GM19099 (cell line): ENCODE results near the gene UNC13B.

ENCODE experiments used
- POLR2A ChIP-seq: IDR thresholded peaks from 3 replicates; pipeline ENCODE4 v1.6.1; 2011; ENCODE audit warnings: low read depth; ENCODE audit not compliant: insufficient read length; ENCODE audit errors: extremely low read depth

The UNC13B gene

GRCh38 chr9:35333551-35333950 lies 171.7 kb downstream of the UNC13B start:
- TF ChIP-seq POLR2A = no peak

GRCh38 chr9:35335164-35335563 lies 173.4 kb downstream of the UNC13B start:
- no peak for TF ChIP-seq POLR2A

- no peak for TF ChIP-seq POLR2A
Measured at GRCh38 chr9:35338086-35338485, 176.3 kb downstream of the UNC13B start.

GRCh38 chr9:35338561-35339274 lies 176.9 kb downstream of the UNC13B start:
- no peak for TF ChIP-seq POLR2A

- no peak for TF ChIP-seq POLR2A
Measured at GRCh38 chr9:35340046-35340445, 178.2 kb downstream of the UNC13B start.

- no peak for TF ChIP-seq POLR2A
Measured at GRCh38 chr9:35341021-35341420, 179.2 kb downstream of the UNC13B start.

GRCh38 chr9:35341585-35341984 lies 179.8 kb downstream of the UNC13B start:
- TF ChIP-seq POLR2A = no peak

GRCh38 chr9:35342221-35342958 lies 180.6 kb downstream of the UNC13B start:
- no peak for TF ChIP-seq POLR2A

- no peak for TF ChIP-seq POLR2A
Measured at GRCh38 chr9:35348109-35348508, 186.3 kb downstream of the UNC13B start.

- TF ChIP-seq POLR2A = no peak
Measured at GRCh38 chr9:35349287-35349990, 187.6 kb downstream of the UNC13B start.

- no peak for TF ChIP-seq POLR2A
Measured at GRCh38 chr9:35350212-35350611, 188.4 kb downstream of the UNC13B start.

GRCh38 chr9:35350827-35351549 lies 189.2 kb downstream of the UNC13B start:
- TF ChIP-seq POLR2A = no peak

- no peak for TF ChIP-seq POLR2A
Measured at GRCh38 chr9:35353731-35354365, 192.0 kb downstream of the UNC13B start.

GRCh38 chr9:35355939-35356338 lies 194.1 kb downstream of the UNC13B start:
- no peak for TF ChIP-seq POLR2A

- no peak for TF ChIP-seq POLR2A
Measured at GRCh38 chr9:35357116-35357515, 195.3 kb downstream of the UNC13B start.
